GM21360 (cell line): ENCODE measurements around the gene PTPRT.

Source experiments
- ATAC-seq: cut with Tn5 transposase; IDR thresholded peaks from one replicate; pipeline ENCODE4 v1.9.1; 2021; ENCODE audit warnings: mild to moderate bottlenecking, moderate library complexity; ENCODE audit not compliant: unreplicated experiment

PTPRT gene

GRCh38 chr20:42740226-42740870, 449.4 kb downstream of the PTPRT start:
- no peak for ATAC-seq

DNA sequence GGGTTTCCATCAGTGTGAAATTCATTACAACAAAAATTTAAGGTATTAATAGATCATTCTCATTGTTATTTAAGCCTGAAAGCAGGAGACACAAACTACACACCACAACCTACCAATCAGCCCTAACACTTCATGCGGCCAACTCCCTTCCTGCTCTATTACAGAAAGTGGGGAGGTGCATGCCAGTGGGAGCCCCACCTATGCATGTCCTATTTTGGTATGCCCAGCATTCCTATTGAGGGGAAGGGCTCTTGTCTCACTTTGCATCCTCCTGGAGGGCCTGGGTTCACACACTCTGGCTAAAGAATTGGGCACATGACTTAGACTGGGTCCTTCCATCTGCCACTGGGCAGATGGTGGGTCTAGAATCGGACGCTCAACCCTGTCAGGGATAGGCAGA, 450.0 kb downstream of the PTPRT start:
- ATAC-seq: no peak

DNA sequence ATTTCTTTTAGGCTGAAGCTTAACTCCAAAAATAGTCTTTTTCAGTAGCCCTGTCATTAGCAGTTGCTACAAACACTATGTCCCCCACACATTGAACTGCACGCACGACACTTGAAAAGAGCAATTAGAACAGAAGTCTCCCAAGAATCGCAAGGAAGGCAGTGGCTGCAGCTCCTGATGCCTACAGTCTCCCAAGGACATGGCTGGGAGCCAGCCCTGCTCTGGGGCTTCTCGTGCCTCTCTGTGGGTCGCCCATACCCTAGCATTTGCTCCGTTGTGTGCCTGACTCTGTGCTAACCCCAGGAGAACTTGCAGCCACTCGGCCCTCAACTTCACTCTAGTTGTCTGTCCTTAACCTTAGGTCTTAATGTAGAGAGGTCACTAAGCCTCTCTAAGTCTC, 454.2 kb downstream of the PTPRT start:
- no peak for ATAC-seq

DNA sequence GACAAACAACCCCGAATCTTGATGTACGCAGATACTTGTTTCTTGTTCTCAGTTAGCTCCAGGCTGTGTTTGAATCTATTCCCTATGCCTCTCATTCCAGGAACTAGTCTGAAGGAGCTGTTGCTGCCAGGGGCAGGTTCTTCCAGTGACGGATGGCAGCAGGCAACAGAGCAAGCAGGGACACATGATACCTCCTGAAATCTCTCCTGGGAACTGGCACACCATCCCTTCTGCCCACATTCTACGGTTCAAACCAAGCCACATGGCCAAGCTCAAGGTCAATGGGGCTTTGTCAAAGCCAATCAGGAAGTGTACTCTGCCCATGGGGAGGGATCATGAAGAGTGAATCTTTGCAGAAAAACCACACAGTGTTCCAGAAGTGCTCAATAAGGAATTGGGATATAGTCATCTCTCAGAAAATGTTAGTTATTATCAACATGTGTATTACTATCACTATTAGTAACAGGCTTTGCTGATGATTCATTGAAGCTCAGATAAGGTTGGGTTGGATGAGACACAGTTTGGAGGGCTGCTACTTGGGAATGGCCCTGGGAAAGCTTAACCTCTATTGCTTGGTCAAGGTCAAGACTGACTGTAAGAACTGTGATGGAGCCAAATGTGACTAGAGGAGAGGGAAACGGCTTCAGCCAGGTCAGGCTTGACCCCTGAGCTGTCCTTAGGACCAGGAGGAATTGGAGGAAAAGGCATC, 454.9 kb downstream of the PTPRT start:
- no peak for ATAC-seq

- no peak for ATAC-seq
Measured at GRCh38 chr20:42721923-42722322, 467.8 kb downstream of the PTPRT start.

DNA sequence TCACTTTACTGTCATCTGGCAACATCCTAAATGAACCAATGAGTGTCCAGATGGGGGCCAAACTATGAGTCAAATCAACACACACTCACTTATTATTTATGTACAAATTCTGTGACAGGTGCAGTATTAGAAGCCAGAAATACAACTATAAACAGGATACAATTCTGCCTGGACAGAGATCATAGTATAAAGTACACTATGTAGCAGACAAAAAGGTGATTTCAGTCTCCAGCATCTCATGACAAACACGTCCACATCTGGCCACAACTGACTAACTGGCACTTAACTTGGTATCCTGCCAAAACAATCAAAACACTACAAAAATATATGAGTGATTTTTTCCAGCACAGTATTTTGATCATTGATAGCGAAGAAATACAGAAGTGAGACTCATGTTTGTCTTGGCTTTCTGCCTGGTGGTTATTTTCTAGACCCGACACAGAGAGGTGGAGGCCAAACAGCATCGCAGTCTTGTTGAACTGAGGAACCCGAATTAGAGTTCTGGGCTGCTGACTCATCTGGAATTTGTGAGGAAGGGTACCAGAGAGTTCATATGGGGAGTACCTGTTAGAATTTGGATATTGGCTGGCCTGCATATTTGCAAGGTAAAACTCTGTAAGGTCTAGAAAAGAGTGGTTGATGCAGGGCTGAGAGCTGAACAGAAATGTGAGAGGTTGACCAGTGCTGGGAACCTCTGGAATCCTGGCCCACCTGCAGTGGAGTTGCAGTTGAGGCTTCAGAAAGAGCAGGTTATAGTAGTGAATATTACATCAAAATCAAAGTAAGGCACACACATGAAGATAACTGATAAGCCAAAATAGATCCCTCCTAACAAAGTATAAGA, 475.2 kb downstream of the PTPRT start:
- ATAC-seq: no peak

- ATAC-seq: no peak
Measured at GRCh38 chr20:42708266-42708665, 481.4 kb downstream of the PTPRT start.

DNA sequence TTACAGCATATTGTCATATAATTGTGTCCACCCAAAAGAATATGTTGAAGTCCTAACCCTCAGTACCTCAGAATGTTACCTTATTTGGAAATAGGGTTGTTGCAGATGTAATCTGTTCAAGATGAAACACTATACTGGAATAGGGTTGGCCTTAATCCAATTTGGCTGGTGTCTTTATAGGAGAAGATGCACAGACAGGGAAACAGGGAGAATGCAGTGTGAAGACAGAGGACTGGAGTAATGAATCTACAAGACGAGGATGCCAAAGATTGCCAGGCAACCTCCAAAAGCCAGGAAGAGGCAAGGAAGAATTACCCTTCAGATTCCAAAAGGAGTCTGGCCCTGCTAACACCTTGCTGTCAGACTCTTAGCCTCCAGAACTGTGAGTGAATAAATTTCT, 482.9 kb downstream of the PTPRT start:
- ATAC-seq: no peak

- ATAC-seq: no peak
Measured at GRCh38 chr20:42705550-42705949, 484.2 kb downstream of the PTPRT start.

DNA sequence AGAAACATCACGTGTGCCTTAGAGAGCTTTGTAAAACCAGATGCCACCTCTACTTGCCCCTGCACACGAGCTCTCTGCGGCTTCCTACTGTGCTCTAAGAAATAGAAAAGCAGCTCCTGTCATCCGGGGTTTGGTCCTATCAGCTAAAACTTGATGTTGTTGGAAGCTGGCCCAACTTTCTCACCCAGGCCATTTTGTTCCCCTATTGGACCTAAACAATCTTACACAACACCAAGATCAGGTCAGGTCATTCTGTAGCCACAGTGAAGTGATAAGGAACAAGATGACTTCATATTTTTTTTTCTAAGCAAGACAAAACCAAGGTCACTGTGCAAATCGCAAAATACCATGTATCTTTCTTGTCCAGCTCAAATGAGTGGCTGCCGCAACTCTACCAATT, 486.0 kb downstream of the PTPRT start:
- no peak for ATAC-seq

DNA sequence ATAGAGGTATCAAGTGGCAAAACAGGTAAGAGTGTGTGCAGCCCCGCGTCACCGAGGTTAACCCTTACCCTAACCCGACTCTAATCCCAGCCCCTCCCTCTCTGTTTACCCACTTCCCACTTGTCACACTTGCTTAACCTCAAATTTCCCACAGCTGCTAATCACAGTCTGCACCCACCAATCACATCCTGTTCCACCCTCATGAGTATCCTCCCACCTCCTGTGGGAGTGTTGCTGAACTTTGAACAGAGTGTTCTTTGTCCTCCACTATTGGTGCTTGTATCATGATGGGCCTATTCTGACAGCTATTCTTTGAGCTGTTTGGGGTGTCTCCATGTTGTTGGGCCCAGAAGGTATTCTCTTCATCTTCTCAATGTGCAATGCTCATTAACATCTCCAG, 487.8 kb downstream of the PTPRT start:
- ATAC-seq: no peak

GRCh38 chr20:42700372-42700771, 489.3 kb downstream of the PTPRT start:
- no peak for ATAC-seq

DNA sequence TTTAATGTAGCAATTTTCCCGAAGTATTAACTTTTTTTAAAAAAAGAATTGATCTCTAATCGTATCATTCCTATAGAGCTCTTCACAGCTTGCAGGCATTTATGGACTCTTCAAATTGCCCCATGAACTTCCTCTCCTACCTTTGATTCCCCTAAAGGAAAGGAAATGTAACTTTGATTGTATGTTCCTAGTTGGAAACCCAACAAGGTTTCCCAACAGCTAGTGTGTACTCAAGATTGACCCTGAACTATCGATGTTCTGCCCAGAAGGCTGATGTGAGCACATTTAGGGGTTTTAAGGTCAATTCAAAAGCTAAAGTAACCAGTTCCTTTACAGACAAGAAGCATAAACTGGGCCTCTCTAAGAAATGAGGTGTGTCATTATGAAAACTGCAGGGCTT, 491.7 kb downstream of the PTPRT start:
- no peak for ATAC-seq

DNA sequence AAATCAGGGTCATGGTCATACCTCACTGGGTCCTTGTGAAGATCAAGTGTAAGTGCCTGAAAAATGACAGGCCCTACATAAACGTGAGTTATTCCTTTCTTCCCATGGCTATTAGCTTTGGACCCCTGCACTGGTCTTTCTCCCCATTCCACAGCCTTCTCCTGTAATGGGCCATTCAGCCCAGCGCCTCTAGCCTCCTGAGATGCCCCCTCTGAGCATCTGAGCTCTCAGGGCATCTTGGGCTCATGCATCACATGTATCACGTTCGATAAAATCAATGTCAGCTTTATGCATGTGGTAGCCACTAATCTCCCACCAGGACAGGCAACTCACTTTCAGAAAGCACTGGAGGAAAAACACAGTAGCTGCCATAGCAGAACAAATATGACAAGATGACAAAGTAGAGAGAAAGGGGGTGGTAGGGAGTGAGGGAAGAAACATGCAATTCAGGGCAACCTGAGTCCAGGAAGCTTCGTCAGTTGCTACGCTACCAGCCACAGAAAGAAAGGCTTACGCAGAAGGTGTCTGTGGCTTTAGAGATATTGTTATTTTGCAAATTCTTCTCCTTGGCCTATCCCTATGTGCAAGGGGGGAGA, 498.8 kb downstream of the PTPRT start:
- ATAC-seq: no peak

GRCh38 chr20:42688576-42688975, 501.1 kb downstream of the PTPRT start:
- ATAC-seq: no peak

DNA sequence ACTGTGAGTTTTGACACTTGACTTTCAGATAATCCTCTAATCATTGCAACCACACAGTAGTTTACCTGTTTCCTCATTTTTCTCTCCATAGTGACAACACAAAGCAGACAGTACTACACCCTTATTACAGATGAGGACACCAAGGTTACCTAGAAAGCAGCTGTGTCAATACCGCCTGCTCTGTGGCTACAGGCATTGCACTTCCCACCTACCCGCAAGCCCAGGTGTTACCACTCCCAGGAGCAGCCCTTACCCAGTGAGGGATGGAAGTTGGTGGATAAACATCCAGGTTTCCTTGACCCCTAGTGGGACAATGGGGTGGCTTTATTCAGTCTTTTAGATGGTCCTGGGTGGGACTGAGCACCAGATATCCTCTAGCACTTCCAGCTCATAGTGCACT, 503.6 kb downstream of the PTPRT start:
- no peak for ATAC-seq

GRCh38 chr20:42678895-42679294, 510.8 kb downstream of the PTPRT start:
- ATAC-seq: no peak

GRCh38 chr20:42656130-42656529, 533.6 kb downstream of the PTPRT start:
- ATAC-seq: no peak

DNA sequence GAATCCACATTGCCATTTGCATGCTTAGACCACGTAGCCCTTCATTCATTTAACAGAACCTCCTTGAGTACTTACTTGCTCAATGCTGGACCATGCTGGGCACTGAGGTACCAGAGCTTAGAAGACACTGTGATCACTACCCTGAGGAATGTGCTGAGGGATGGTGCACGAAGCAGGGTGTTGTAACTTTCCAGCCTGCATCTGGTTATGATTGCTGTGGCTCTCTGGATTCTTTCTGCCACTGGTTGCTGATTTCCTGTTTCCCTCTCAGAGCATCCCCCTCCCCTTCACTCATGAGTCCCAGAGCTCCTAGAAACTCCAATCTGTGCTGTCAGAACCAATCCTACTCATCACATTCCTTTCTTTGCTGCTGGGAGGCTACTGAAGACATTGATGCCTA, 537.4 kb downstream of the PTPRT start:
- ATAC-seq: no peak

DNA sequence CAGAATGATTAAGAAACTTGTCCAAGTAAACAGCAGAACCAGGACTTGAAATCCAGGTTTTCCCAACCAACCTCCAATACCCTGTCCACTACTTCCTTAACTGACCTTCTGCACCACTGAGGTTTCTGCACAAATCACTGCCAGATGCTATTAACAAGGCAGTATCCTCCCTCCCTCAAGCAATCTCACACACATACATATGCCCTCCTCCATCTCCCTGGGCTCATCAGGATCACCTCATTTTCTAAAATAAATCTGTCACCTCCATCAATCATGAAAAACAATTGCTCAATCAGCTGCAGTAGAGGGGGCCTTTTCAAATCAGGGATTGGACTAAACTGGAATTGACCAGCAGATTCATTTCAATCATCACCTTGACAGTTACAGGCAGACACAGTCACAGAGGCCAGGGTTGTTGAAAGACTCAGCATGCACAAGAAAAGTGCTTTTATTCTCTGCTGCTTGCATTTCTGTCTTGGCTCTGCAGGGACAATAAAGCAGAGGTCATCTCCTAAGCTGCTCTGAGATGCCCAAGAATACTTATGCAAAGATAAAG, 539.4 kb downstream of the PTPRT start:
- no peak for ATAC-seq

DNA sequence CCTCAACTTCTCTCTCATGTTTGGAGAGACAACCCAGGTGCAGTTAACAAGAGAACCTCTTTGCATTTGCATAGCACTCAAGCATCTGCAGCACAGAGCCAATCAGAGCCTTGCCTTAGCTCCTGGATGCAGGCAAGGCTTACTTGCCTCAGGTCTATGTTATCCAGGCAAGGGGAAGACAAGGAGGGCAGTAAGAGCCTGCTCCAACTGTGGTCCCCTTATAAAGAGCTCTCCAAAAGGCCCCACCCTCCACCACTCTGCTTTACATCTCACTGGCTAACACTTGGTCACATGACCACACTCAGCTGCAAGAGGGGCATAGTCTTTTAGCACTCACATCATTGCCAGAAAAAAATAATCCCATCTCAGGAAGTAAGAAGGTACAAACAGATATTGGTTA, 540.0 kb downstream of the PTPRT start:
- no peak for ATAC-seq
